NT2/D1 (cell line): Measurements from ENCODE around the gene FAM229B.

Source experiments
- YY1 ChIP-seq: IDR thresholded peaks from 2 replicates; pipeline ENCODE4 v1.6.1; 2011; ENCODE audit not compliant: insufficient read length, insufficient read depth
- ZNF274 ChIP-seq: IDR thresholded peaks from 2 replicates; pipeline ENCODE4 v1.6.1; 2011; ENCODE audit warnings: mild to moderate bottlenecking, low read depth, low read length

DNA sequence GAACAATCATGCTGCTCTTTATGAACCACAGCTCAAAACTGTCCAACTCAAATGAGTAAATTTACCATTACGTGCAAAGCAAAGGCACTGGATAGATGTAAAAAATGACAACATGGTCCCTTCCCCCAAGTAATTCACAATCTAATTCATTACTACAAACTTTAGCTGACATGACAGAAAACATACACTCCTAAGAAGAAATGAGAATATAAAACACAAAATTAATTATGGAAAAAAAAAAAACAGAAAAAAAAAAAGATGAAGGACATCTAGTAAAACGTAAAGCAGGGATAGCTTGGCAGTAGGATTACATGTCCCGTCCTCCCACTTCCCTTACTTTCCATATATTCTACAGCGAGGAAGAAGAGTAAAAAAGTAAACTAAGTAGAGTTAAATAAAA is 5.8 kb upstream of the FAM229B start:
- TF ChIP-seq YY1 = no peak
- no peak for TF ChIP-seq ZNF274
